Measurements from ENCODE around the gene NBAS. TPM values are rescaled to one million over a fixed set of nuclear protein-coding genes. Genes with fewer than 3 reads are reported as not detected.

NBAS gene
- total RNA-seq, 1 experiment from 2014 or later: 32.5 TPM

DNA sequence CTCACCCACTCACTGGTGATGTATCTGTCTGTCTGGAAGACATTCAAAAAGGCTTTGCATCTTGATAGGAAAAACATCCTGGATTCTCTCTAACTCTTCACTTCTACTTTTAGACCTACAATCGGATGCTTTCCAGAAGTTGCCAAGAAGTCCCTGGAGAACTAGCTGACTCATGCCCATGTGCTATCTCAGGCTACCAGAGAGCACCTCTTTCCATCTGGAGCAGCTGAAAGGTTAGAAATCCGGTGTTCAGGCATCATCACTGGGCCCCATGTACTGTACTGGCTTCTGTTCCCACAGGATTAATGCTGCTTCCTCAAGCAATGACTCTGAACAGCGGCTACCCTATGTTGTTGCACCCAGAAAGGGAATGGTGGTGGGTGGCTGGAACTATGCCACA is 259.0 kb downstream of the NBAS start:
- Histone ChIP-seq H3K18ac (ENCODE audit: insufficient read length, low read depth, low read length) (no peak overlapping the region), H3K27me3 (ENCODE audit: insufficient read depth, low read length) (no peaks in the 10 kb centered on the region), H3T11ph (ENCODE audit: low read length) (no peak overlapping the region), H2AFZ (ENCODE audit: low read length) (no peak overlapping the region), H3K14ac (ENCODE audit: insufficient read depth, low read length) (no peak overlapping the region), H3K79me2 (ENCODE audit: insufficient read depth, low read length) (no peaks in the 10 kb centered on the region), H4K8ac (replicated peaks; ENCODE audit: insufficient read length, low read depth, low read length) (no peak overlapping the region), H2BK5ac (ENCODE audit: insufficient read length, low read length) (no peak overlapping the region), H2BK120ac (ENCODE audit: low read depth, low read length, poor library complexity, severe bottlenecking) (no peak overlapping the region), H3K79me1 (ENCODE audit: insufficient read depth, low read depth, low read length, poor library complexity, severe bottlenecking) (no peaks in the 10 kb centered on the region), H3K27ac (ENCODE audit: insufficient read length, low read depth, low read length) (no peak overlapping the region), H2BK12ac (ENCODE audit: insufficient read length, low read depth, low read length) (no peak overlapping the region), H4K5ac (ENCODE audit: insufficient read length, low read depth, low read length) (no peak overlapping the region), H4K20me1 (ENCODE audit: control insufficient read depth, insufficient read depth, insufficient read length) (no peaks in the 10 kb centered on the region), H3K9ac (ENCODE audit: extremely low read depth, insufficient read length, low read length) (no peak overlapping the region), H3K4ac (ENCODE audit: low read depth, low read length) (no peak overlapping the region), H4K91ac (ENCODE audit: insufficient read length, low read depth, low read length) (no peak overlapping the region), H3K23me2 (ENCODE audit: insufficient read length, low read depth, low read length, poor library complexity, severe bottlenecking) (no peaks in the 10 kb centered on the region), H2BK20ac (ENCODE audit: low read depth, low read length, poor library complexity, severe bottlenecking) (no peak overlapping the region), H3K4me1 (ENCODE audit: insufficient read depth, low read length) (no peaks in the 10 kb centered on the region), H3K56ac (ENCODE audit: insufficient read length, low read depth, low read length) (no peak overlapping the region), H2BK15ac (ENCODE audit: low read depth, low read length) (no peak overlapping the region), H3K23ac (ENCODE audit: insufficient read length, low read depth, low read length) (no peak overlapping the region), H2AK5ac (ENCODE audit: insufficient read length, low read length) (no peak overlapping the region), H3K9me3 (ENCODE audit: control insufficient read depth, low read depth, low read length) (no peaks in the 10 kb centered on the region), H3K4me2 (ENCODE audit: insufficient read depth, insufficient read length, low read length) (no peak overlapping the region)
- H3K4me3 Mint-ChIP-seq: no peak overlapping the region
- peaks cover 0 to 5% of the 10 kb centered on the region in 2 experiments; a peak in 2 of 4 replicates for H3K4me1 Mint-ChIP-seq
- TF ChIP-seq, protein P1, sequence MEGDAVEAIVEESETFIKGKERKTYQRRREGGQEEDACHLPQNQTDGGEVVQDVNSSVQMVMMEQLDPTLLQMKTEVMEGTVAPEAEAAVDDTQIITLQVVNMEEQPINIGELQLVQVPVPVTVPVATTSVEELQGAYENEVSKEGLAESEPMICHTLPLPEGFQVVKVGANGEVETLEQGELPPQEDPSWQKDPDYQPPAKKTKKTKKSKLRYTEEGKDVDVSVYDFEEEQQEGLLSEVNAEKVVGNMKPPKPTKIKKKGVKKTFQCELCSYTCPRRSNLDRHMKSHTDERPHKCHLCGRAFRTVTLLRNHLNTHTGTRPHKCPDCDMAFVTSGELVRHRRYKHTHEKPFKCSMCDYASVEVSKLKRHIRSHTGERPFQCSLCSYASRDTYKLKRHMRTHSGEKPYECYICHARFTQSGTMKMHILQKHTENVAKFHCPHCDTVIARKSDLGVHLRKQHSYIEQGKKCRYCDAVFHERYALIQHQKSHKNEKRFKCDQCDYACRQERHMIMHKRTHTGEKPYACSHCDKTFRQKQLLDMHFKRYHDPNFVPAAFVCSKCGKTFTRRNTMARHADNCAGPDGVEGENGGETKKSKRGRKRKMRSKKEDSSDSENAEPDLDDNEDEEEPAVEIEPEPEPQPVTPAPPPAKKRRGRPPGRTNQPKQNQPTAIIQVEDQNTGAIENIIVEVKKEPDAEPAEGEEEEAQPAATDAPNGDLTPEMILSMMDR (conservative IDR thresholded peaks at IDR 0.05): no peak
- no peak overlapping the region for H3K27ac Mint-ChIP-seq
- peaks cover 0 to 10% (median 9%) of the 10 kb centered on the region in 3 experiments; a peak in 6 of 7 replicates for H3K36me3 Mint-ChIP-seq (ENCODE audit: insufficient read depth in 1 of 3, low read depth in 3 of 3)
- no peaks in the 10 kb centered on the region for H3K9me3 Mint-ChIP-seq
- no peaks in the 10 kb centered on the region for H3K27me3 Mint-ChIP-seq (ENCODE audit: low read depth)
- no CpG with 5 or more reads among the region's 3 CpGs for WGBS (ENCODE audit: extremely low coverage, insufficient read length, low lambda C conversion rate)
- DNase-seq: no peak
